ENCODE measurements around the gene CIB4. TPM values are rescaled to one million over a fixed set of nuclear protein-coding genes. Genes with fewer than 3 reads are reported as not detected.

CIB4 gene
- total RNA-seq, 1 experiment from 2014 or later = not detected

DNA sequence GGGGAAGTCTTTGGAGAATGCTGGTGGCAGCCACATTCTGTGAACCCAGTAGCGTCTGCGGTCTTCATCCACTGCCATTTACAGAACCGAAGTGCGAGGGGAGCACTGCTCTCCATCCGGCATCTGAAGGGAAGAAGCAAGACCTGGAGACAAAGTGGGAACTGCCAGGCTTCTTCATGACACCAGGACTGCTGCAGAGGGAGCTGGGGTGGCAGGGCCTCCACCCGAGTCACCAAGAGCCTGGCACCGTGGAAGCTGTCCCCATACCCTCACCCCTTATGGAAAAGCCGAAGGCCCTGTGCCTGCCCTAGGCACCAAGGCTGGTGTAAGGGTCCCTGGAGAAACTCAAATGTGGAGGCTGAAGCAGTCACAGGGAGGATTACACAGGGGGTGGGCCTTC lies 79.8 kb downstream of the CIB4 start:
- CTCF ChIA-PET = interaction anchor here (2.2 to 7.9 kb wide), 4 partner anchors 8 to 40 kb away, joined by 8 to 83 read pairs (median 10); no protein-coding TSS in a partner anchor
- H3K27ac Mint-ChIP-seq = no peak overlapping the region
- peaks cover 43% of the 10 kb centered on the region for H3K27me3 Mint-ChIP-seq (ENCODE audit: low read depth)
- peak overlapping the region; percentile 62 for H3K4me3 Mint-ChIP-seq
- H3K36me3 Mint-ChIP-seq = no peaks in the 10 kb centered on the region
- H3K9me3 Mint-ChIP-seq = no peaks in the 10 kb centered on the region
- ATAC-seq (no peak), DNase-seq (ENCODE audit: low spot score) (no peak)
- TF ChIP-seq ZNF423 (CRISPR knock-in tag; IDR thresholded peaks at IDR 0.05) (no peak), OVOL2 (CRISPR knock-in tag; IDR thresholded peaks at IDR 0.05; ENCODE audit: borderline replicate concordance) (no peak), ZNF396 (CRISPR knock-in tag; IDR thresholded peaks at IDR 0.05; ENCODE audit: borderline replicate concordance) (no peak), JUN (CRISPR knock-in tag; IDR thresholded peaks at IDR 0.05) (no peak), FOXJ3 (CRISPR knock-in tag; IDR thresholded peaks at IDR 0.05; ENCODE audit: borderline replicate concordance) (no peak), ZNF263 (CRISPR knock-in tag; IDR thresholded peaks at IDR 0.05; ENCODE audit: low read depth) (no peak), ZNF232 (CRISPR knock-in tag; IDR thresholded peaks at IDR 0.05) (no peak), SP1 (CRISPR knock-in tag; conservative IDR thresholded peaks at IDR 0.05) (no peak)
- TF ChIP-seq, protein P1, sequence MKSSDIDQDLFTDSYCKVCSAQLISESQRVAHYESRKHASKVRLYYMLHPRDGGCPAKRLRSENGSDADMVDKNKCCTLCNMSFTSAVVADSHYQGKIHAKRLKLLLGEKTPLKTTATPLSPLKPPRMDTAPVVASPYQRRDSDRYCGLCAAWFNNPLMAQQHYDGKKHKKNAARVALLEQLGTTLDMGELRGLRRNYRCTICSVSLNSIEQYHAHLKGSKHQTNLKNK (CRISPR knock-in tag; IDR thresholded peaks at IDR 0.05) = no peak
- POLR2A ChIA-PET = no interaction called here
- peaks cover 6% of the 10 kb centered on the region; the same call in 1 of the 2 replicates for H3K4me1 Mint-ChIP-seq

- ChIA-PET CTCF (interaction anchor here (2.2 to 7.9 kb wide), 4 partner anchors 8 to 40 kb away, joined by 8 to 83 read pairs (median 10); no protein-coding TSS in a partner anchor), POLR2A (no interaction called here)
- Mint-ChIP-seq H3K9me3 (no peaks in the 10 kb centered on the region), H3K27me3 (ENCODE audit: low read depth) (peaks cover 43% of the 10 kb centered on the region), H3K27ac (no peak overlapping the region), H3K4me1 (peaks cover 6% of the 10 kb centered on the region; the same call in 1 of the 2 replicates), H3K36me3 (no peaks in the 10 kb centered on the region), H3K4me3 (no peak overlapping the region)
- ATAC-seq (no peak), DNase-seq (ENCODE audit: low spot score) (no peak)
- TF ChIP-seq SP1 (CRISPR knock-in tag; conservative IDR thresholded peaks at IDR 0.05) (no peak), AFF4 (CRISPR knock-in tag; IDR thresholded peaks at IDR 0.05; ENCODE audit: borderline replicate concordance) (no peak)
- TF ChIP-seq, protein P2, sequence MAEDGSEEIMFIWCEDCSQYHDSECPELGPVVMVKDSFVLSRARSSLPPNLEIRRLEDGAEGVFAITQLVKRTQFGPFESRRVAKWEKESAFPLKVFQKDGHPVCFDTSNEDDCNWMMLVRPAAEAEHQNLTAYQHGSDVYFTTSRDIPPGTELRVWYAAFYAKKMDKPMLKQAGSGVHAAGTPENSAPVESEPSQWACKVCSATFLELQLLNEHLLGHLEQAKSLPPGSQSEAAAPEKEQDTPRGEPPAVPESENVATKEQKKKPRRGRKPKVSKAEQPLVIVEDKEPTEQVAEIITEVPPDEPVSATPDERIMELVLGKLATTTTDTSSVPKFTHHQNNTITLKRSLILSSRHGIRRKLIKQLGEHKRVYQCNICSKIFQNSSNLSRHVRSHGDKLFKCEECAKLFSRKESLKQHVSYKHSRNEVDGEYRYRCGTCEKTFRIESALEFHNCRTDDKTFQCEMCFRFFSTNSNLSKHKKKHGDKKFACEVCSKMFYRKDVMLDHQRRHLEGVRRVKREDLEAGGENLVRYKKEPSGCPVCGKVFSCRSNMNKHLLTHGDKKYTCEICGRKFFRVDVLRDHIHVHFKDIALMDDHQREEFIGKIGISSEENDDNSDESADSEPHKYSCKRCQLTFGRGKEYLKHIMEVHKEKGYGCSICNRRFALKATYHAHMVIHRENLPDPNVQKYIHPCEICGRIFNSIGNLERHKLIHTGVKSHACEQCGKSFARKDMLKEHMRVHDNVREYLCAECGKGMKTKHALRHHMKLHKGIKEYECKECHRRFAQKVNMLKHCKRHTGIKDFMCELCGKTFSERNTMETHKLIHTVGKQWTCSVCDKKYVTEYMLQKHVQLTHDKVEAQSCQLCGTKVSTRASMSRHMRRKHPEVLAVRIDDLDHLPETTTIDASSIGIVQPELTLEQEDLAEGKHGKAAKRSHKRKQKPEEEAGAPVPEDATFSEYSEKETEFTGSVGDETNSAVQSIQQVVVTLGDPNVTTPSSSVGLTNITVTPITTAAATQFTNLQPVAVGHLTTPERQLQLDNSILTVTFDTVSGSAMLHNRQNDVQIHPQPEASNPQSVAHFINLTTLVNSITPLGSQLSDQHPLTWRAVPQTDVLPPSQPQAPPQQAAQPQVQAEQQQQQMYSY (CRISPR knock-in tag; IDR thresholded peaks at IDR 0.05) = no peak
Observed at GRCh38 chr2:26560892-26561291, 80.3 kb downstream of the CIB4 start.

GRCh38 chr2:26559556-26559955 lies 81.6 kb downstream of the CIB4 start:
- Mint-ChIP-seq H3K27ac (no peak overlapping the region), H3K4me3 (no peak overlapping the region), H3K36me3 (no peaks in the 10 kb centered on the region), H3K9me3 (no peaks in the 10 kb centered on the region), H3K4me1 (peaks cover 6% of the 10 kb centered on the region; the same call in 1 of the 2 replicates), H3K27me3 (ENCODE audit: low read depth) (peaks cover 43% of the 10 kb centered on the region)
- TF ChIP-seq, protein P3, sequence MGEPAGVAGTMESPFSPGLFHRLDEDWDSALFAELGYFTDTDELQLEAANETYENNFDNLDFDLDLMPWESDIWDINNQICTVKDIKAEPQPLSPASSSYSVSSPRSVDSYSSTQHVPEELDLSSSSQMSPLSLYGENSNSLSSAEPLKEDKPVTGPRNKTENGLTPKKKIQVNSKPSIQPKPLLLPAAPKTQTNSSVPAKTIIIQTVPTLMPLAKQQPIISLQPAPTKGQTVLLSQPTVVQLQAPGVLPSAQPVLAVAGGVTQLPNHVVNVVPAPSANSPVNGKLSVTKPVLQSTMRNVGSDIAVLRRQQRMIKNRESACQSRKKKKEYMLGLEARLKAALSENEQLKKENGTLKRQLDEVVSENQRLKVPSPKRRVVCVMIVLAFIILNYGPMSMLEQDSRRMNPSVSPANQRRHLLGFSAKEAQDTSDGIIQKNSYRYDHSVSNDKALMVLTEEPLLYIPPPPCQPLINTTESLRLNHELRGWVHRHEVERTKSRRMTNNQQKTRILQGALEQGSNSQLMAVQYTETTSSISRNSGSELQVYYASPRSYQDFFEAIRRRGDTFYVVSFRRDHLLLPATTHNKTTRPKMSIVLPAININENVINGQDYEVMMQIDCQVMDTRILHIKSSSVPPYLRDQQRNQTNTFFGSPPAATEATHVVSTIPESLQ (CRISPR knock-in tag; IDR thresholded peaks at IDR 0.05) = no peak
- ChIA-PET POLR2A (no interaction called here), CTCF (interaction anchor here (0.6 to 7.9 kb wide), 10 partner anchors 13 to 362 kb away, joined by 3 to 83 read pairs (median 3); no protein-coding TSS in a partner anchor)
- peak; percentile 44 for DNase-seq (ENCODE audit: low spot score)
- ATAC-seq = peak; percentile 83

Data from WTC11 (cell line).